ENCODE results near the gene ZMIZ1.

Gene ZMIZ1

GRCh38 chr10:79068562-79069324 is at the start of gene ZMIZ1:
TSS of gene ZMIZ1 (plus strand) at chr10:79068966. CDS start at chr10:79201633, 132,667 bp downstream.
- DNase-seq (ENCODE audit: low spot score) = peak; percentile 76

GRCh38 chr10:79019441-79020014 is 49.2 kb upstream of the ZMIZ1 start:
- no peak for DNase-seq (ENCODE audit: low spot score)

GRCh38 chr10:79020015-79020491 is 48.7 kb upstream of the ZMIZ1 start:
- DNase-seq (ENCODE audit: low spot score) = no peak

- DNase-seq (ENCODE audit: low spot score) = no peak
Measured at GRCh38 chr10:79020605-79021004, 48.2 kb upstream of the ZMIZ1 start.

GRCh38 chr10:79021331-79021907 is 47.3 kb upstream of the ZMIZ1 start:
- no peak for DNase-seq (ENCODE audit: low spot score)

- no peak for DNase-seq (ENCODE audit: low spot score)
Measured at GRCh38 chr10:79021948-79022499, 46.7 kb upstream of the ZMIZ1 start.

- no peak for DNase-seq (ENCODE audit: low spot score)
Measured at GRCh38 chr10:79022565-79023230, 46.1 kb upstream of the ZMIZ1 start.

GRCh38 chr10:79023240-79024162 is 45.3 kb upstream of the ZMIZ1 start:
- no peak for DNase-seq (ENCODE audit: low spot score)

GRCh38 chr10:79024296-79024695 is 44.5 kb upstream of the ZMIZ1 start:
- DNase-seq (ENCODE audit: low spot score) = no peak

GRCh38 chr10:79024720-79025198 is 44.0 kb upstream of the ZMIZ1 start:
- DNase-seq (ENCODE audit: low spot score) = no peak

- DNase-seq (ENCODE audit: low spot score) = peak; percentile 32
Measured at GRCh38 chr10:79025199-79025832, 43.5 kb upstream of the ZMIZ1 start.

- no peak for DNase-seq (ENCODE audit: low spot score)
Measured at GRCh38 chr10:79026341-79026761, 42.4 kb upstream of the ZMIZ1 start.

GRCh38 chr10:79026806-79027146 is 42.0 kb upstream of the ZMIZ1 start:
- no peak for DNase-seq (ENCODE audit: low spot score)

GRCh38 chr10:79027147-79028055 is 41.4 kb upstream of the ZMIZ1 start:
- peak; percentile 20 for DNase-seq (ENCODE audit: low spot score)

GRCh38 chr10:79028056-79028430 is 40.7 kb upstream of the ZMIZ1 start:
- no peak for DNase-seq (ENCODE audit: low spot score)

- no peak for DNase-seq (ENCODE audit: low spot score)
Measured at GRCh38 chr10:79028451-79029010, 40.2 kb upstream of the ZMIZ1 start.

GRCh38 chr10:79029478-79030390 is 39.0 kb upstream of the ZMIZ1 start:
- DNase-seq (ENCODE audit: low spot score) = no peak

- no peak for DNase-seq (ENCODE audit: low spot score)
Measured at GRCh38 chr10:79030705-79031104, 38.1 kb upstream of the ZMIZ1 start.
